GM21737 (cell line): ENCODE results near the gene CHKA.

Source experiments
- ATAC-seq: cut with Tn5 transposase; IDR thresholded peaks from one replicate; pipeline ENCODE4 v1.9.1; 2021; ENCODE audit warnings: mild to moderate bottlenecking, moderate library complexity; ENCODE audit not compliant: unreplicated experiment

CHKA gene

GRCh38 chr11:68121067-68121899 lies at the start of gene CHKA:
CHKA (minus strand) TSS chr11:68121388; CDS start chr11:68121177, 211 bp downstream.
- ATAC-seq: peak; percentile 83

- no peak for ATAC-seq
Measured at GRCh38 chr11:68169442-68169841, 48.3 kb upstream of the CHKA start.

GRCh38 chr11:68168694-68169093 lies 47.5 kb upstream of the CHKA start:
- no peak for ATAC-seq

- no peak for ATAC-seq
Measured at GRCh38 chr11:68167474-68167873, 46.3 kb upstream of the CHKA start.

- no peak for ATAC-seq
Measured at GRCh38 chr11:68166969-68167368, 45.8 kb upstream of the CHKA start.

GRCh38 chr11:68165601-68166000 lies 44.4 kb upstream of the CHKA start:
- no peak for ATAC-seq

- no peak for ATAC-seq
Measured at GRCh38 chr11:68164437-68164836, 43.2 kb upstream of the CHKA start.

GRCh38 chr11:68163691-68164090 lies 42.5 kb upstream of the CHKA start:
- ATAC-seq: no peak

- ATAC-seq: no peak
Measured at GRCh38 chr11:68160100-68160695, 39.0 kb upstream of the CHKA start.

- no peak for ATAC-seq
Measured at GRCh38 chr11:68159665-68160064, 38.5 kb upstream of the CHKA start.

- no peak for ATAC-seq
Measured at GRCh38 chr11:68159161-68159560, 38.0 kb upstream of the CHKA start.

- no peak for ATAC-seq
Measured at GRCh38 chr11:68158580-68158979, 37.4 kb upstream of the CHKA start.

- no peak for ATAC-seq
Measured at GRCh38 chr11:68153742-68154141, 32.6 kb upstream of the CHKA start.

- ATAC-seq: no peak
Measured at GRCh38 chr11:68150037-68150436, 28.8 kb upstream of the CHKA start.

- no peak for ATAC-seq
Measured at GRCh38 chr11:68149417-68149816, 28.2 kb upstream of the CHKA start.

- ATAC-seq: no peak
Measured at GRCh38 chr11:68148879-68149278, 27.7 kb upstream of the CHKA start.

- ATAC-seq: no peak
Measured at GRCh38 chr11:68148071-68148805, 27.1 kb upstream of the CHKA start.

GRCh38 chr11:68146704-68147474 lies 25.7 kb upstream of the CHKA start:
- ATAC-seq: no peak

- no peak for ATAC-seq
Measured at GRCh38 chr11:68146010-68146540, 24.9 kb upstream of the CHKA start.

GRCh38 chr11:68145120-68145866 lies 24.1 kb upstream of the CHKA start:
- ATAC-seq: no peak
